Measurements from ENCODE around the gene IPCEF1. TPM values are rescaled to one million over a fixed set of nuclear protein-coding genes. Genes with fewer than 3 reads are reported as not detected.

The IPCEF1 gene
- total RNA-seq, 2 experiments from 2014 or later: 23.6 to 24.3 TPM

- TF ChIP-seq, protein P1, sequence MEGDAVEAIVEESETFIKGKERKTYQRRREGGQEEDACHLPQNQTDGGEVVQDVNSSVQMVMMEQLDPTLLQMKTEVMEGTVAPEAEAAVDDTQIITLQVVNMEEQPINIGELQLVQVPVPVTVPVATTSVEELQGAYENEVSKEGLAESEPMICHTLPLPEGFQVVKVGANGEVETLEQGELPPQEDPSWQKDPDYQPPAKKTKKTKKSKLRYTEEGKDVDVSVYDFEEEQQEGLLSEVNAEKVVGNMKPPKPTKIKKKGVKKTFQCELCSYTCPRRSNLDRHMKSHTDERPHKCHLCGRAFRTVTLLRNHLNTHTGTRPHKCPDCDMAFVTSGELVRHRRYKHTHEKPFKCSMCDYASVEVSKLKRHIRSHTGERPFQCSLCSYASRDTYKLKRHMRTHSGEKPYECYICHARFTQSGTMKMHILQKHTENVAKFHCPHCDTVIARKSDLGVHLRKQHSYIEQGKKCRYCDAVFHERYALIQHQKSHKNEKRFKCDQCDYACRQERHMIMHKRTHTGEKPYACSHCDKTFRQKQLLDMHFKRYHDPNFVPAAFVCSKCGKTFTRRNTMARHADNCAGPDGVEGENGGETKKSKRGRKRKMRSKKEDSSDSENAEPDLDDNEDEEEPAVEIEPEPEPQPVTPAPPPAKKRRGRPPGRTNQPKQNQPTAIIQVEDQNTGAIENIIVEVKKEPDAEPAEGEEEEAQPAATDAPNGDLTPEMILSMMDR (IDR thresholded peaks at IDR 0.05): no peak
- Mint-ChIP-seq H3K27me3 (no peaks in the 10 kb centered on the region), H3K4me3 (no peak overlapping the region), H3K4me1 (ENCODE audit: low read depth) (peaks cover 76% of the 10 kb centered on the region), H3K36me3 (ENCODE audit: low read depth) (peaks cover 15% of the 10 kb centered on the region), H3K27ac (peak overlapping the region; percentile 85), H3K9me3 (no peaks in the 10 kb centered on the region)
- ChIA-PET CTCF (interaction anchor here (0.8 to 2.7 kb wide), 8 partner anchors 11 to 84 kb away, joined by 3 to 18 read pairs (median 6); no protein-coding TSS in a partner anchor), POLR2A (interaction anchor here (0.7 to 6.8 kb wide), 7 partner anchors 9 to 43 kb away, joined by 3 to 60 read pairs (median 6); no protein-coding TSS in a partner anchor)
- DNase-seq (no peak), ATAC-seq (no peak)
- intact Hi-C loops (cut with micrococcal nuclease): no loop called here
Observed at GRCh38 chr6:154234019-154234772, 122.4 kb downstream of the IPCEF1 start.

DNA sequence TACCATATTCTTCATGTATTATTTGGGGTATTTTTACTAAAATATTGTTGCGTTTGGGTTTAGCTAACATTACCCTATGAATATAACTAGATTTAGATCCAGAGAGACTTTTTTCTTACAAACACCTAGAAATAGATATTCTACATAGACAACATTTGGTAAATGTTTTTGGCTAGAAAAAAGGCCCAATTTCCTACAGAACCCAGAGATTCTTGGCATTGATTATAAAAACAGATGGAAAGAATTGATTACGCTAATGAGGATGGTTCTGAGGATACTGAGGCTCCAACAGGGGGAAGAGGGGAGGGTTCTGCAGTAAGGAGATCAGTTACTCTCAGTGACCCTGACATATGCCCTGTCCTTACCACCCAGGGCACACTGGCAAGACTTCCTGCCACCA, 123.2 kb downstream of the IPCEF1 start:
- DNase-seq (no peak), ATAC-seq (no peak)
- Mint-ChIP-seq H3K27me3 (no peaks in the 10 kb centered on the region), H3K9me3 (no peaks in the 10 kb centered on the region), H3K4me3 (no peak overlapping the region), H3K27ac (peak overlapping the region; percentile 85), H3K4me1 (ENCODE audit: low read depth) (peaks cover 77% of the 10 kb centered on the region), H3K36me3 (ENCODE audit: low read depth) (peaks cover 21% of the 10 kb centered on the region)
- POLR2A ChIA-PET: interaction anchor here (1.0 to 6.8 kb wide), 5 partner anchors 10 to 44 kb away, joined by 3 to 60 read pairs (median 10); no protein-coding TSS in a partner anchor
- TF ChIP-seq, protein P1 (IDR thresholded peaks at IDR 0.05): no peak
- CTCF ChIA-PET: interaction anchor here (0.8 to 2.7 kb wide), 10 partner anchors 11 to 83 kb away, joined by 3 to 18 read pairs (median 5); no protein-coding TSS in a partner anchor
- intact Hi-C loops (cut with micrococcal nuclease): loop anchor here (2.0 kb wide), 1 partner anchor 13 kb away; no protein-coding TSS in a partner anchor

- Mint-ChIP-seq H3K27me3 (no peaks in the 10 kb centered on the region), H3K36me3 (ENCODE audit: low read depth) (peaks cover 24% of the 10 kb centered on the region), H3K27ac (peak overlapping the region; percentile 85), H3K4me1 (ENCODE audit: low read depth) (peaks cover 82% of the 10 kb centered on the region), H3K9me3 (no peaks in the 10 kb centered on the region), H3K4me3 (peak overlapping the region; percentile 64)
- ChIA-PET CTCF (interaction anchor here (0.8 to 2.7 kb wide), 8 partner anchors 9 to 82 kb away, joined by 3 to 18 read pairs (median 6); no protein-coding TSS in a partner anchor), POLR2A (interaction anchor here (1.0 to 6.8 kb wide), 6 partner anchors 11 to 67 kb away, joined by 3 to 60 read pairs (median 7); no protein-coding TSS in a partner anchor)
- ATAC-seq: peak; percentile 66
- intact Hi-C loops (cut with micrococcal nuclease): loop anchor here (2.0 kb wide), 1 partner anchor 15 kb away; no protein-coding TSS in a partner anchor
- TF ChIP-seq, protein P1 (IDR thresholded peaks at IDR 0.05): no peak
- no peak for DNase-seq
Observed at GRCh38 chr6:154232013-154232910, 124.3 kb downstream of the IPCEF1 start.

GRCh38 chr6:154230910-154231595, 125.5 kb downstream of the IPCEF1 start:
- H3K4me3 Mint-ChIP-seq: peak overlapping the region; percentile 64
- DNase-seq (no peak), ATAC-seq (no peak)
- peak overlapping the region; percentile 85 for H3K27ac Mint-ChIP-seq
- peaks cover 4% of the 10 kb centered on the region for H3K9me3 Mint-ChIP-seq
- ChIA-PET POLR2A (interaction anchor here (1.0 to 6.8 kb wide), 4 partner anchors 12 to 66 kb away, joined by 3 to 60 read pairs (median 19); no protein-coding TSS in a partner anchor), CTCF (interaction anchor here (0.8 to 1.4 kb wide), 6 partner anchors 9 to 140 kb away, joined by 3 to 4 read pairs (median 4); no protein-coding TSS in a partner anchor)
- intact Hi-C loops (cut with micrococcal nuclease): no loop called here
- peaks cover 28% of the 10 kb centered on the region for H3K36me3 Mint-ChIP-seq (ENCODE audit: low read depth)
- no peaks in the 10 kb centered on the region for H3K27me3 Mint-ChIP-seq
- TF ChIP-seq, protein P1 (IDR thresholded peaks at IDR 0.05): no peak
- H3K4me1 Mint-ChIP-seq (ENCODE audit: low read depth): peaks cover 79% of the 10 kb centered on the region

All from activated CD8-positive, alpha-beta T cell treated with anti-CD3 and anti-CD28 coated beads for 36 hours (primary cell).